Measurements from ENCODE around the gene ANKLE2.

GRCh38 chr12:132754160-132754932, 7.3 kb downstream of the ANKLE2 start:
- TF ChIP-seq POLR2A (IDR thresholded peaks at IDR 0.05; ENCODE audit: low read length), result no peak
- no peak for TF ChIP-seq GATA1 (IDR thresholded peaks at IDR 0.05; ENCODE audit: low read depth, low read length)

Data from erythroblast (primary cell).